B cell (primary cell): Measurements from ENCODE around the gene SPAM1. TPM values are rescaled to one million over a fixed set of nuclear protein-coding genes. Genes with fewer than 3 reads are reported as not detected.
"Not testable (repeated sequence)": the region's sequence is repeated elsewhere in the genome, so short reads cannot be mapped to it uniquely, and the experiment has no call there.

Experiments used
- ATAC-seq: fragments of 200-7000 bp; cut with Tn5 transposase; one replicate; pipeline ENCODE4 v1.10.0; 2021; ENCODE audit warnings: low read depth, mild to moderate bottlenecking, moderate number of reproducible peaks, moderate library complexity
- CTCF ChIA-PET: fragments of 350-600 bp; sonication (Branson Sonifier 250); formaldehyde crosslinking; loops from one replicate; lab custom pipeline; 2021; ENCODE audit warnings: antibody characterized with exemption, inconsistent platforms; lab: Charles Lee
- POLR2A ChIA-PET: fragments of 350-600 bp; sonication (Branson Sonifier 250); formaldehyde crosslinking; loops from one replicate; lab custom pipeline; 2021; ENCODE audit warnings: antibody characterized with exemption; lab: Charles Lee
- DNase-seq: peaks from one replicate; pipeline ENCODE4 v3.0.0; 2013
- H2AFZ ChIP-seq: 2 replicates; pipeline ENCODE4 v1.6.1; 2012; ENCODE audit warnings: mild to moderate bottlenecking, low read depth, low read length; ENCODE audit not compliant: insufficient read depth, poor library complexity, severe bottlenecking
- H3K27ac ChIP-seq, 2 donors: 1 replicate in 1 of 2; 2 replicates in 1 of 2; pipeline ENCODE4 v1.5.1; 2012 to 2013; ENCODE audit warnings: low read length in 2 of 2, mild to moderate bottlenecking in 2 of 2, moderate library complexity in 1 of 2
- H3K27me3 ChIP-seq, 4 experiments: fragments of 200-600 bp in 1 of 4; sonication (generic) in 1 of 4; replicated peaks in 1 of 4; 1 replicate in 2 of 4; 2 replicates in 2 of 4; pipeline versions ENCODE4 v1.6.1 to v1.7.0; 2013 to 2016; ENCODE audit warnings: low read length in 3 of 4, mild to moderate bottlenecking in 2 of 4, mixed read lengths in 1 of 4, moderate library complexity in 1 of 4; ENCODE audit not compliant: insufficient read depth in 4 of 4, control insufficient read depth in 3 of 4; ENCODE audit errors: control extremely low read depth in 1 of 4
- H3K36me3 ChIP-seq, 2 experiments: replicated peaks in 1 of 2; 1 replicate in 1 of 2; 2 replicates in 1 of 2; pipeline versions ENCODE4 v1.6.1 to v1.7.1; 2013; ENCODE audit warnings: low read length in 1 of 2; ENCODE audit not compliant: insufficient read depth in 2 of 2, control insufficient read depth in 1 of 2; ENCODE audit errors: control extremely low read depth in 1 of 2, extremely low read depth in 1 of 2
- H3K4me1 ChIP-seq, 2 donors: fragments of 200-600 bp in 1 of 2; sonication (generic) in 1 of 2; 1 replicate in 1 of 2; 2 replicates in 1 of 2; pipeline versions ENCODE4 v1.5.1 to v1.6.1; 2013 to 2017; ENCODE audit warnings: low read length in 2 of 2; ENCODE audit not compliant: control insufficient read depth in 2 of 2, insufficient read depth in 2 of 2
- H3K4me2 ChIP-seq: replicated peaks from 2 replicates; pipeline ENCODE3; 2012; ENCODE audit warnings: mild to moderate bottlenecking, low read depth, low read length; ENCODE audit not compliant: poor library complexity, severe bottlenecking
- H3K4me3 ChIP-seq, 5 experiments: fragments of 200-600 bp in 1 of 5; sonication (generic) in 1 of 5; 1 replicate in 3 of 5; 2 replicates in 2 of 5; pipeline versions ENCODE4 v1.5.1 to v1.7.0; 2011 to 2016; ENCODE audit warnings: low read length in 4 of 5, mild to moderate bottlenecking in 4 of 5, low read depth in 2 of 5, control low read depth in 1 of 5, moderate library complexity in 1 of 5; ENCODE audit not compliant: insufficient read depth in 1 of 5; ENCODE audit errors: control extremely low read depth in 1 of 5, extremely low read depth in 1 of 5
- H3K79me2 ChIP-seq: fragments of 200-600 bp; sonication (generic); one replicate; pipeline ENCODE4 v1.6.0; 2016; ENCODE audit warnings: low read length; ENCODE audit not compliant: control insufficient read depth, insufficient read depth
- H3K9ac ChIP-seq: fragments of 200-600 bp; sonication (generic); 2 replicates; pipeline ENCODE4 v1.6.1; 2017; ENCODE audit warnings: mild to moderate bottlenecking, low read length, moderate library complexity
- H3K9me3 ChIP-seq, 3 donors: one replicate each; pipeline versions ENCODE4 v1.6.1 to v1.7.1; 2013; ENCODE audit warnings: low read length in 2 of 3; ENCODE audit not compliant: control insufficient read depth in 2 of 3, insufficient read depth in 1 of 3; ENCODE audit errors: control extremely low read depth in 1 of 3
- H4K20me1 ChIP-seq: 2 replicates; pipeline ENCODE4 v1.6.0; 2012; ENCODE audit warnings: mild to moderate bottlenecking, low read length; ENCODE audit not compliant: insufficient read depth, control insufficient read depth, poor library complexity, severe bottlenecking
- H3K27ac Mint-ChIP-seq: one replicate; pipeline ENCODE4 v1.8.0; 2021; ENCODE audit warnings: mixed read lengths
- H3K27me3 Mint-ChIP-seq: one replicate; pipeline ENCODE4 v1.8.0; 2021; ENCODE audit warnings: mixed read lengths
- H3K4me1 Mint-ChIP-seq: one replicate; pipeline ENCODE4 v1.8.0; 2021; ENCODE audit warnings: mixed read lengths
- H3K4me3 Mint-ChIP-seq: one replicate; pipeline ENCODE4 v1.8.0; 2021; ENCODE audit warnings: mixed read lengths
- H3K9me3 Mint-ChIP-seq: one replicate; pipeline ENCODE4 v1.8.0; 2022; ENCODE audit warnings: mixed read lengths; ENCODE audit not compliant: insufficient read depth
- EZH2 ChIP-seq: IDR thresholded peaks from 2 replicates; pipeline ENCODE4 v1.6.1; 2012; ENCODE audit warnings: borderline replicate concordance, low read depth, mild to moderate bottlenecking, moderate library complexity, low read length; ENCODE audit not compliant: insufficient read depth, poor library complexity, severe bottlenecking
- WGBS: methylation state at CpG from one replicate; pipeline ENCODE4 v1.1.5; 2013; ENCODE audit warnings: missing lambda C conversion rate; ENCODE audit not compliant: insufficient coverage; 5-methylcytosine and 5-hydroxymethylcytosine counted together
- intact Hi-C: fragments of 100-400 bp; cut with micrococcal nuclease; formaldehyde crosslinking; loops from one replicate; pipeline ENCODE4 v1.10.0; 2022
- polyA plus RNA-seq: library from polyadenylated mRNA; depleted of rRNA; stranded (reverse); fragments of >200 nt; gene quantifications from 2 replicates; pipeline ENCODE4 v1.2.3, GENCODE V29; 2012
- total RNA-seq, 2 donors: library from RNA; stranded (reverse); fragments of 120-200 nt in 1 of 2; gene quantifications; 1 replicate in 1 of 2; 2 replicates in 1 of 2; pipeline versions ENCODE4 v1.2.3 to v1.2.4, GENCODE V29; 2013 to 2022
- TF ChIP-seq, protein P1 (sequence below): fragments of 200-600 bp; IDR thresholded peaks from one replicate; pipeline ENCODE4 v1.8.0; 2022; ENCODE audit warnings: antibody characterized with exemption, mild to moderate bottlenecking

The SPAM1 gene
- total and polyA plus RNA-seq, 2 donors (not counting 1 experiment from before 2014, with no cell fraction given): 0.04 TPM; not detected in 1

DNA sequence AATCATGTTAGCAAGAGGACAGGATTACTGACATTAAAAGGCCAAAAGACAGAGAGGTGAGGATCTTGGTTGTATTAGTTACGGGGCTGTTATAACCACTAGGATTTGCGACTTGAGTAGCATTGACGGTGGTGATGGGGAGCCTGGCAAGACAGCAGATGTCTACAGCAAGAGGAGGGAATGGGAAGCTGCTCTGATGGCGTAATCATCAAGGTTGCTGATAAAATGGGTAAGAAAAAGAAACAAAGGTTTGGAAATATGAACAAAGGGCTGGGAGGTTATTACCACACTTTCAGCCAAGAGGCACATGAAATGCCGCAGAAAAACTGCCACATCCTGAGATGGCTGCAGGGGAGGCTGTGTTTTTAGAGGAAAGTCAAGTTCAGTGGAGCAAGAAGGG lies 73.9 kb downstream of the SPAM1 start:
- no peak overlapping the region for H3K9ac ChIP-seq
- no peaks in the 10 kb centered on the region for H3K4me1 ChIP-seq
- Mint-ChIP-seq H3K9me3 (no peaks in the 10 kb centered on the region), H3K27ac (no peak overlapping the region), H3K4me1 (no peaks in the 10 kb centered on the region), H3K4me3 (no peak overlapping the region), H3K27me3 (no peaks in the 10 kb centered on the region)
- H2AFZ ChIP-seq: no peak overlapping the region
- H3K4me3 ChIP-seq: no peak overlapping the region
- WGBS: 93% methylated on average over 5 of the region's 5 CpGs
- ChIA-PET CTCF (no interaction called here), POLR2A (no interaction called here)
- intact Hi-C loops: no loop called here
- no peak overlapping the region for H3K27ac ChIP-seq
- no peaks in the 10 kb centered on the region for H3K79me2 ChIP-seq
- no peak overlapping the region for H3K4me2 ChIP-seq
- ATAC-seq (no peak), DNase-seq (no peak)
- H4K20me1 ChIP-seq: no peaks in the 10 kb centered on the region
- H3K27me3 ChIP-seq: no peaks in the 10 kb centered on the region
- peaks cover 0 to 5% (median 0%) of the 10 kb centered on the region in 3 donors for H3K9me3 ChIP-seq
- TF ChIP-seq, protein P1, sequence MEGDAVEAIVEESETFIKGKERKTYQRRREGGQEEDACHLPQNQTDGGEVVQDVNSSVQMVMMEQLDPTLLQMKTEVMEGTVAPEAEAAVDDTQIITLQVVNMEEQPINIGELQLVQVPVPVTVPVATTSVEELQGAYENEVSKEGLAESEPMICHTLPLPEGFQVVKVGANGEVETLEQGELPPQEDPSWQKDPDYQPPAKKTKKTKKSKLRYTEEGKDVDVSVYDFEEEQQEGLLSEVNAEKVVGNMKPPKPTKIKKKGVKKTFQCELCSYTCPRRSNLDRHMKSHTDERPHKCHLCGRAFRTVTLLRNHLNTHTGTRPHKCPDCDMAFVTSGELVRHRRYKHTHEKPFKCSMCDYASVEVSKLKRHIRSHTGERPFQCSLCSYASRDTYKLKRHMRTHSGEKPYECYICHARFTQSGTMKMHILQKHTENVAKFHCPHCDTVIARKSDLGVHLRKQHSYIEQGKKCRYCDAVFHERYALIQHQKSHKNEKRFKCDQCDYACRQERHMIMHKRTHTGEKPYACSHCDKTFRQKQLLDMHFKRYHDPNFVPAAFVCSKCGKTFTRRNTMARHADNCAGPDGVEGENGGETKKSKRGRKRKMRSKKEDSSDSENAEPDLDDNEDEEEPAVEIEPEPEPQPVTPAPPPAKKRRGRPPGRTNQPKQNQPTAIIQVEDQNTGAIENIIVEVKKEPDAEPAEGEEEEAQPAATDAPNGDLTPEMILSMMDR: no peak
- TF ChIP-seq EZH2: no peak
- no peaks in the 10 kb centered on the region for H3K36me3 ChIP-seq

DNA sequence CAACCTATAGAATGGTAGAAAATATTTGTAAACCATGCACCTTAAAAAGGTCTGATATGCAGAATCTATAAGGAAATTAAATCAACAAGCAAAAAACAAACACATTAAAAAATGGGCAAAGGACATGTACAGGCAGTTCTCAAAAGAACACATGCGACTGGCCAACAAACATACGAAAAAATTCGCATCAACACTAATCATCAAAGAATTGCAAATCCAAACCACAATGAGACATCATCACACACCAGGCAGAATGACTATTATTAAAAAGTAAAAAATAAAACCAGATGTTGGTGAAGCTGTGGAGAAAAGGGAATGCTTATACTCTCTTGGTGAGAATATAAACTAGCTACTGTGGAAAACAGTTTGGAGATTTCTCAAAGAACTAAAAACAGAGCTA lies 74.7 kb downstream of the SPAM1 start:
- intact Hi-C loops: no loop called here
- Histone ChIP-seq H4K20me1 (no peaks in the 10 kb centered on the region), H3K27me3 (no peaks in the 10 kb centered on the region), H3K4me3 (no peak overlapping the region), H3K79me2 (no peaks in the 10 kb centered on the region), H3K4me1 (no peaks in the 10 kb centered on the region), H3K9me3 (peaks cover 0 to 5% (median 0%) of the 10 kb centered on the region in 3 donors), H3K4me2 (no peak overlapping the region), H3K36me3 (no peaks in the 10 kb centered on the region), H2AFZ (no peak overlapping the region), H3K27ac (no peak overlapping the region), H3K9ac (no peak overlapping the region)
- Mint-ChIP-seq H3K27ac (no peak overlapping the region), H3K27me3 (no peaks in the 10 kb centered on the region), H3K4me3 (no peak overlapping the region), H3K9me3 (no peaks in the 10 kb centered on the region), H3K4me1 (no peaks in the 10 kb centered on the region)
- ChIA-PET POLR2A (no interaction called here), CTCF (no interaction called here)
- TF ChIP-seq, protein P1: no peak
- no peak for TF ChIP-seq EZH2
- DNase-seq: no peak
- ATAC-seq: no peak
- WGBS: no CpG with 5 or more reads among the region's 3 CpGs

DNA sequence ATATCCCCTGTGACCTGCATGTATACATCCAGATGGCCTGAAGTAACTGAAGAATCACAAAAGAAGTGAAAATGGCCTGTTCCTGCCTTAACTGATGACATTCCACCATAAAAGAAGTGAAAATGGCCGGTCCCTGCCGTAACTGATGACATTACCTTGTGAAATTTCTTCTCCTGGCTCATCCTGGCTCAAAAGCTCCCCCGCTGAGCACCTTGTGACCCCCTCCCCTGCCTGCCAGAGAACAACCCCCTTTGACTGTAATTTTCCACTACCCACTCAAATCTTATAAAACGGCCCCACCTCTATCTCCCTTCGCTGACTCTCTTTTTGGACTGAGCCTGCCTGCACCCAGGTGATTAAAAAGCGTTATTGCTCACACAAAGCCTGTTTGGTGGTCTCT lies 83.3 kb downstream of the SPAM1 start:
- H3K79me2 ChIP-seq, H3K27me3 ChIP-seq, ATAC-seq, H3K4me3 ChIP-seq, H3K27ac Mint-ChIP-seq, H3K9me3 Mint-ChIP-seq, intact Hi-C loops, H3K9me3 ChIP-seq, H3K9ac ChIP-seq, CTCF ChIA-PET, H3K4me1 ChIP-seq, POLR2A ChIA-PET, H3K27me3 Mint-ChIP-seq, H3K4me1 Mint-ChIP-seq, H3K4me2 ChIP-seq, DNase-seq, H4K20me1 ChIP-seq, H3K36me3 ChIP-seq, H3K4me3 Mint-ChIP-seq, H3K27ac ChIP-seq, H2AFZ ChIP-seq: not testable (repeated sequence)
- 85% methylated on average over 6 of the region's 6 CpGs for WGBS
